Measurements from ENCODE around the gene SPPL2C.

The SPPL2C gene

GRCh38 chr17:45836047-45837044, 8.3 kb upstream of the SPPL2C start:
- DNase-seq (ENCODE audit: low spot score in 2 of 2) = no peak
- H3K4me3 ChIP-seq = no peak overlapping the region
- H3K9me3 ChIP-seq = no peaks in the 10 kb centered on the region
- H3K36me3 ChIP-seq (replicated peaks) = no peaks in the 10 kb centered on the region
- in situ Hi-C loops (cut with MboI; ENCODE audit: low sequenced_read_pairs) = no loop called here
- H3K4me1 ChIP-seq = no peaks in the 10 kb centered on the region; the same call in 1 of the 2 replicates
- peaks cover 3% of the 10 kb centered on the region; the same call in 1 of the 2 replicates for H3K27me3 ChIP-seq (ENCODE audit: low read depth)

GRCh38 chr17:45837187-45837586, 7.5 kb upstream of the SPPL2C start:
- no peak for DNase-seq (ENCODE audit: low spot score in 2 of 2)
- Histone ChIP-seq H3K4me1 (no peaks in the 10 kb centered on the region; the same call in 1 of the 2 replicates), H3K4me3 (no peak overlapping the region), H3K36me3 (replicated peaks) (no peaks in the 10 kb centered on the region), H3K9me3 (no peaks in the 10 kb centered on the region), H3K27me3 (ENCODE audit: low read depth) (peaks cover 3% of the 10 kb centered on the region; the same call in 1 of the 2 replicates)
- in situ Hi-C loops (cut with MboI; ENCODE audit: low sequenced_read_pairs) = no loop called here

- no peak for DNase-seq (ENCODE audit: low spot score in 2 of 2)
- Histone ChIP-seq H3K4me1 (no peaks in the 10 kb centered on the region; the same call in 1 of the 2 replicates), H3K27me3 (ENCODE audit: low read depth) (peaks cover 3% of the 10 kb centered on the region; the same call in 1 of the 2 replicates), H3K36me3 (replicated peaks) (no peaks in the 10 kb centered on the region), H3K9me3 (no peaks in the 10 kb centered on the region), H3K4me3 (no peak overlapping the region)
- in situ Hi-C loops (cut with MboI; ENCODE audit: low sequenced_read_pairs) = no loop called here
Observed at GRCh38 chr17:45837603-45838002, 7.1 kb upstream of the SPPL2C start.

GRCh38 chr17:45838751-45839295, 5.9 kb upstream of the SPPL2C start:
- Histone ChIP-seq H3K4me1 (no peaks in the 10 kb centered on the region; the same call in 1 of the 2 replicates), H3K4me3 (no peak overlapping the region), H3K9me3 (no peaks in the 10 kb centered on the region), H3K36me3 (replicated peaks) (no peaks in the 10 kb centered on the region), H3K27me3 (ENCODE audit: low read depth) (peaks cover 3% of the 10 kb centered on the region; the same call in 1 of the 2 replicates)
- no peak for DNase-seq (ENCODE audit: low spot score in 2 of 2)
- in situ Hi-C loops (cut with MboI; ENCODE audit: low sequenced_read_pairs) = no loop called here

GRCh38 chr17:45839442-45839841, 5.2 kb upstream of the SPPL2C start:
- Histone ChIP-seq H3K36me3 (replicated peaks) (no peaks in the 10 kb centered on the region), H3K27me3 (ENCODE audit: low read depth) (peaks cover 3% of the 10 kb centered on the region; the same call in 1 of the 2 replicates)
- in situ Hi-C loops (cut with MboI; ENCODE audit: low sequenced_read_pairs) = no loop called here

GRCh38 chr17:45841186-45841585, 3.5 kb upstream of the SPPL2C start:
- Histone ChIP-seq H3K27me3 (ENCODE audit: low read depth) (no peaks in the 10 kb centered on the region), H3K9me3 (no peaks in the 10 kb centered on the region), H3K4me3 (no peak overlapping the region), H3K36me3 (replicated peaks) (no peaks in the 10 kb centered on the region), H3K4me1 (no peaks in the 10 kb centered on the region; the same call in 1 of the 2 replicates)
- in situ Hi-C loops (cut with MboI; ENCODE audit: low sequenced_read_pairs) = no loop called here
- DNase-seq (ENCODE audit: low spot score in 2 of 2) = peak; percentile 36

More at GRCh38 chr17:45839442-45839841, 5.2 kb upstream of the SPPL2C start:
- no peak overlapping the region for H3K4me3 ChIP-seq
- DNase-seq (ENCODE audit: low spot score in 2 of 2) = no peak
- no peaks in the 10 kb centered on the region for H3K9me3 ChIP-seq
- no peaks in the 10 kb centered on the region; the same call in 1 of the 2 replicates for H3K4me1 ChIP-seq

GRCh38 chr17:45841883-45842525, 2.7 kb upstream of the SPPL2C start:
- Histone ChIP-seq H3K4me1 (no peaks in the 10 kb centered on the region; the same call in 1 of the 2 replicates), H3K36me3 (replicated peaks) (no peaks in the 10 kb centered on the region), H3K27me3 (ENCODE audit: low read depth) (no peaks in the 10 kb centered on the region), H3K4me3 (no peak overlapping the region), H3K9me3 (no peaks in the 10 kb centered on the region)
- no peak for DNase-seq (ENCODE audit: low spot score in 2 of 2)
- in situ Hi-C loops (cut with MboI; ENCODE audit: low sequenced_read_pairs) = no loop called here

- H3K27me3 ChIP-seq (ENCODE audit: low read depth) = no peaks in the 10 kb centered on the region
- in situ Hi-C loops (cut with MboI; ENCODE audit: low sequenced_read_pairs) = no loop called here
Observed at GRCh38 chr17:45843722-45844121, 959 bp upstream of the SPPL2C start.

GRCh38 chr17:45845376-45846185, 900 bp downstream of the SPPL2C start:
- no peak overlapping the region for H3K4me3 ChIP-seq
- in situ Hi-C loops (cut with MboI; ENCODE audit: low sequenced_read_pairs) = no loop called here
- no peaks in the 10 kb centered on the region for H3K27me3 ChIP-seq (ENCODE audit: low read depth)
- no peaks in the 10 kb centered on the region; the same call in 1 of the 2 replicates for H3K4me1 ChIP-seq
- no peaks in the 10 kb centered on the region for H3K36me3 ChIP-seq (replicated peaks)
- no peak for DNase-seq (ENCODE audit: low spot score in 2 of 2)
- no peaks in the 10 kb centered on the region for H3K9me3 ChIP-seq

More at GRCh38 chr17:45843722-45844121, 959 bp upstream of the SPPL2C start:
- H3K36me3 ChIP-seq (replicated peaks) = no peaks in the 10 kb centered on the region
- no peak overlapping the region for H3K4me3 ChIP-seq
- no peak for DNase-seq (ENCODE audit: low spot score in 2 of 2)
- H3K9me3 ChIP-seq = no peaks in the 10 kb centered on the region
- no peaks in the 10 kb centered on the region; the same call in 1 of the 2 replicates for H3K4me1 ChIP-seq

GRCh38 chr17:45846223-45846622, 1.5 kb downstream of the SPPL2C start:
- no peaks in the 10 kb centered on the region for H3K36me3 ChIP-seq (replicated peaks)
- H3K27me3 ChIP-seq (ENCODE audit: low read depth) = no peaks in the 10 kb centered on the region
- H3K4me1 ChIP-seq = no peaks in the 10 kb centered on the region; the same call in 1 of the 2 replicates
- in situ Hi-C loops (cut with MboI; ENCODE audit: low sequenced_read_pairs) = no loop called here
- no peak for DNase-seq (ENCODE audit: low spot score in 2 of 2)
- no peaks in the 10 kb centered on the region for H3K9me3 ChIP-seq
- no peak overlapping the region for H3K4me3 ChIP-seq

GRCh38 chr17:45846646-45847045, 2.0 kb downstream of the SPPL2C start:
- Histone ChIP-seq H3K27me3 (ENCODE audit: low read depth) (no peaks in the 10 kb centered on the region; the same call in 1 of the 2 replicates), H3K9me3 (no peaks in the 10 kb centered on the region), H3K4me3 (no peak overlapping the region), H3K36me3 (replicated peaks) (no peaks in the 10 kb centered on the region), H3K4me1 (no peaks in the 10 kb centered on the region)
- DNase-seq (ENCODE audit: low spot score in 2 of 2) = no peak
- in situ Hi-C loops (cut with MboI; ENCODE audit: low sequenced_read_pairs) = no loop called here

GRCh38 chr17:45847101-45847500, 2.4 kb downstream of the SPPL2C start:
- in situ Hi-C loops (cut with MboI; ENCODE audit: low sequenced_read_pairs) = no loop called here

GRCh38 chr17:45847747-45848146, 3.1 kb downstream of the SPPL2C start:
- DNase-seq (ENCODE audit: low spot score in 2 of 2) = no peak
- Histone ChIP-seq H3K36me3 (replicated peaks) (no peaks in the 10 kb centered on the region), H3K9me3 (no peaks in the 10 kb centered on the region), H3K27me3 (ENCODE audit: low read depth) (peaks cover 3% of the 10 kb centered on the region; the same call in 1 of the 2 replicates), H3K4me1 (no peaks in the 10 kb centered on the region), H3K4me3 (no peak overlapping the region)
- in situ Hi-C loops (cut with MboI; ENCODE audit: low sequenced_read_pairs) = no loop called here

More at GRCh38 chr17:45847101-45847500, 2.4 kb downstream of the SPPL2C start:
- no peak for DNase-seq (ENCODE audit: low spot score in 2 of 2)
- Histone ChIP-seq H3K4me3 (no peak overlapping the region), H3K36me3 (replicated peaks) (no peaks in the 10 kb centered on the region), H3K9me3 (no peaks in the 10 kb centered on the region), H3K4me1 (no peaks in the 10 kb centered on the region), H3K27me3 (ENCODE audit: low read depth) (peaks cover under 1% of the 10 kb centered on the region; the same call in 1 of the 2 replicates)

Data from HAP-1 (cell line).